ENCODE data around the gene FIGN.

GRCh38 chr2:163768881-163769695 lies 33.3 kb upstream of the FIGN start:
- TF ChIP-seq ZNF274 (IDR thresholded peaks at IDR 0.05; ENCODE audit: low read depth, low read length): no peak
- TF ChIP-seq SUZ12 (IDR thresholded peaks at IDR 0.05; ENCODE audit: extremely low read depth, insufficient read depth, insufficient read length): no peak

Data from NT2/D1 (cell line).